Fibroblast of pulmonary artery (primary cell): ENCODE measurements around the gene CEP120.
A peak's percentile ranks its signal among the peaks of the same experiment; 100 is the strongest.

Experiments used
- DNase-seq: peaks from one replicate; pipeline ENCODE4 v3.0.0-alpha.2; 2010; ENCODE audit warnings: low read depth
- H3K4me3 ChIP-seq: replicated peaks from 2 replicates; pipeline ENCODE4 v1.5.1; 2011; ENCODE audit warnings: low read depth, mild to moderate bottlenecking, control low read depth, low read length, moderate library complexity
- CTCF ChIP-seq: IDR thresholded peaks from 2 replicates; pipeline ENCODE4 v1.5.1; 2011; ENCODE audit warnings: mild to moderate bottlenecking, control low read depth, low read length, inconsistent platforms; ENCODE audit errors: missing control alignments

CEP120 gene

GRCh38 chr5:123455640-123456039 lies 32.4 kb upstream of the CEP120 start:
- no peak overlapping the region for H3K4me3 ChIP-seq
- DNase-seq = no peak
- TF ChIP-seq CTCF = no peak

DNA sequence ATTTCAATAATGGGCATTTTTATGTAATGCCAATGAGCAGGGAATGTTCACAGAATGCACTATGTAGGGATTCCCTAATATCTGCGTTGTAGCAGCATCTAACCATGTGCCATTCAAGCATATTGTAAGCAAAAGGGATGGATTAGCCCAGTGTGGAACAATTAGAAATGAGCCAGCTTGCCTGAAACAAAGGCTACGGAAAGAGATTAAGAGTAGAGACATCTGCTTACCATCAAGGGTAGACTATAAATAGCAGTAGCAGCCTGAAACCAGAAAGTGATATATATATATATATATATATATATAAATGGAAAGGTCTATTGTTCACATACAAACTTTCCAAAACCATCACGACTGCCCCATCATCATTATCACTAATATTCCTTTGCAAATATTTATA lies 31.9 kb upstream of the CEP120 start:
- H3K4me3 ChIP-seq = no peak overlapping the region
- no peak for DNase-seq
- TF ChIP-seq CTCF = no peak

DNA sequence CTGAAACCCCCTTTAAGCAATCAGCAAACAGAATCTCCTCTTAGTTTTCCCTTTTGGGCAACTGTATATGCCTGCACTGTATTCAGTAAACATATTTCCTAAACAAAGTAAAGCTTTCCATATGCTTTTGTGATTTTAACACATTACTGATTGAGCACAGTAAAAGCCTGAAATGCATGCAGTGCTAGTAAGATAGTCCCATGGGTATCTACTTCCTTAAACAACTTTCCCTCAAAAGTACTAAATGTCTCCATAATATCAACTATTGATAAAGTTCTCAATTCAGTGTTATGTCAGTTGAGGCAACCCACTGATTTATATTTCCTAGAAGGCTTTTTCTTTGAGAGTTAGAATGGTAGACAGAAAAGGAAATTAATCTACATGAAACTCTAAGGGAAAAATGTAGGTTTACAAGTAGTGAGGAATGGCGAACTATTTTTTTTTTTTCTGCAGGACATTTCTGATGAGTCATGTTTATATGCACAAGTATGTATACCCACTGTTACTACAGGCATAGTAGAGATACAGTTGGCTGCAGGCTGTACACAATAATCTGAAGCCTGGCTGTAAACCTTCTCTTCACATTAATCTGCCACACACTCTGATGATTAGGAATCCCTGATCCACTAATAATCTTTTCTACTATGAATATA lies 31.2 kb upstream of the CEP120 start:
- no peak overlapping the region for H3K4me3 ChIP-seq
- no peak for TF ChIP-seq CTCF
- peak; percentile 34 for DNase-seq

DNA sequence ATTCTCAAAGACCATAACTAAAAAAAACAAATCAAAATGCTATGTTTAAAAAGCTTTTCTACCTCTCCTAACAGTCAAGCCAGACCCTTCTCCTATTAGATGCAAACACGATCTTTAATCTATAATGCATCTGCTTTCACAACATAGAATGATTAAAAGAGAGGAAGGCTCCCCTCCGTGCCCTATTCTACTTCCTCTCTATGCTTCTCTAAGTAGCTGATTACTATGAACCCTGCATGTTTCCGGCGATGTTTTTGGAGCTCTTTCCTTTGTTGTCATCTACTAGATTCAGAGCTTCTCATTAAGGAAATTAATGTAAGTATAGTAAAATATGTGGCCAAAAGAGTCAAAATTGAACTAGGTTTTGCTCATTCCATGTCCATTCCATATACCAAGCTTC lies 29.2 kb upstream of the CEP120 start:
- H3K4me3 ChIP-seq = no peak overlapping the region
- DNase-seq = no peak
- no peak for TF ChIP-seq CTCF

GRCh38 chr5:123451047-123451446 lies 27.8 kb upstream of the CEP120 start:
- no peak for DNase-seq
- no peak overlapping the region for H3K4me3 ChIP-seq
- TF ChIP-seq CTCF = no peak

GRCh38 chr5:123450640-123451039 lies 27.4 kb upstream of the CEP120 start:
- TF ChIP-seq CTCF = no peak
- no peak overlapping the region for H3K4me3 ChIP-seq
- peak; percentile 67 for DNase-seq

DNA sequence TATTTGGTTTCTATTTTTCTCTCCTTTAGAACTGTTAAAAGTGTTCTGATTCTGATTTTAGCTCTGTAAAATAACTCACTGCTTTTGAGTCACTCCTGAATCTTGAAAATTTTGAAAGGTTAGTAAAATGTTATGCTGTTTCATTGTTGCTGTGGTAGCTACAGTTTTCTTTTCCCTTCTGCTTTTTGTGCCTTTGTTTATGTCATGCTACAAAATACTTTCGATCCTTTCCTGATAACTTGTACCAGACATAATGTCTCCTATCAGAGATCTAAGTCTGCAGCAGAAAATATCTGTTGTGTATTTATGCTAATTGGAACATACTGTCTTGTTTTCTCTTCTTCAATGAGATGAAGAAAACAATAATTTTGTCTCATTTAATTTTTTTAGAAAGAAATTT lies 26.9 kb upstream of the CEP120 start:
- DNase-seq = no peak
- no peak overlapping the region for H3K4me3 ChIP-seq
- no peak for TF ChIP-seq CTCF
